Measurements from ENCODE around the gene ZYX.
"Not testable (repeated sequence)": the region's sequence is repeated elsewhere in the genome, so short reads cannot be mapped to it uniquely, and the experiment has no call there.

Gene ZYX

GRCh38 chr7:143399642-143400041, 18.5 kb downstream of the ZYX start:
- DNase-seq, result no peak

DNA sequence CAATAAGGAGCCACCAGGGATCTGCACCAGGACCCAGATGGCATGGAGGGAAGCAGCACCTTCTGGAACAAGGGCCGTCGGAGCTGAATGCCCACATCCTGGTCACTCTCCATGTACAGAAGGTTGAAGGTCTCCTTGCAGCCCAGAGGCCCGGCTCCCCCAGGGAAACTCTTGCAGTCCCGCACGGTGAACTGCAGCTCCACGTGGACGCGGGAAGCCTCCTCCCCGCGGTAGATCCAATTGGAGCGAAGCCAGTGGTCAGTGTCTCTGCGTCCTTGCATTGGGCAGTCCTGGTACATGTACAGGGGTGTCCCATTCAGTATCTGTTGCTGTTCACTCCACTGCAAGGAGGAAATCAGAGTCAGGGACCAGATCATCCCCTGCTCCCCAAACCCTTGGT, 20.1 kb downstream of the ZYX start:
- no peak for DNase-seq

- not testable (repeated sequence) for DNase-seq
Observed at GRCh38 chr7:143402233-143402632, 21.1 kb downstream of the ZYX start.

DNA sequence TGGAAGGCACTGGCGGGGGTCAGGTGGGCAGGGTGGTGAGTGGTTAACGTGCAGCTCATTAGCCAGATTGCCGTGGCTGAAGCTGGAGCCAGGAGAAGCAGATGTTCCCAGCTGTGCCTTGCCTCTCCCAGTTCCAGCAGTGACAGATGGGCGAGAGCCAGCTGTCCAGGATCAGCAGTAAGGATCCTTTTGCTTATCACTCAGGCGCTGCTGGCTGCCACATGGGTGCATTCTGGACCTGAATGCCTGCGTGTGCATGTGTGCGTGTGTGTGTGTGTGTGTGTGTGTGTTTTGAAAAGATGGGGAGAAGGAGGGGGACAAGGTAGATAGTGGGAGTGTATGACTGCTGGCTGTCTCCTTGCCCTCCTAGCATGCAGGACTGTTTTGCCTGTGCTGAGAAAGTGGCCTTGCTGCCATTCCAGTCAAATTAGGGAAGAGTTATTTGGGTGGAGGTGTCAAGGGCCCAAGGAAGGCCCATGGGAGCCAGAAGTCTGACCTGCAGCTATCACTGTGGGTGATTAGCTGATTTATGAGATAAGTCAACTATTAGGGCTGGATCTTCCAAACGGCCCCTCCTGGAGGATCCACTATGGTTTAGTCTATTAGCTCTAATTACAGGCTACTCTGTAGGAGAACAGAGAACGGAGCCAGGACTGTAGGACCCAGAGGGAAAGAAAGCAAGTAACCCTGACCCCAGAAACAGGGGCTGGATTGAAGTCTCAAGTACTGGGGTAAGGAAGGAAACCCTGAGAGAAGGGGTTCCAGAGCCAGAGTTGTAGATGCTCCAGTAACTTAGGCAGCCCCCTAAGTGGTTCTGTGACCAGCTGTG, 24.2 kb downstream of the ZYX start:
- DNase-seq, result no peak

- no peak for DNase-seq
Observed at GRCh38 chr7:143406002-143406357, 24.8 kb downstream of the ZYX start.

DNA sequence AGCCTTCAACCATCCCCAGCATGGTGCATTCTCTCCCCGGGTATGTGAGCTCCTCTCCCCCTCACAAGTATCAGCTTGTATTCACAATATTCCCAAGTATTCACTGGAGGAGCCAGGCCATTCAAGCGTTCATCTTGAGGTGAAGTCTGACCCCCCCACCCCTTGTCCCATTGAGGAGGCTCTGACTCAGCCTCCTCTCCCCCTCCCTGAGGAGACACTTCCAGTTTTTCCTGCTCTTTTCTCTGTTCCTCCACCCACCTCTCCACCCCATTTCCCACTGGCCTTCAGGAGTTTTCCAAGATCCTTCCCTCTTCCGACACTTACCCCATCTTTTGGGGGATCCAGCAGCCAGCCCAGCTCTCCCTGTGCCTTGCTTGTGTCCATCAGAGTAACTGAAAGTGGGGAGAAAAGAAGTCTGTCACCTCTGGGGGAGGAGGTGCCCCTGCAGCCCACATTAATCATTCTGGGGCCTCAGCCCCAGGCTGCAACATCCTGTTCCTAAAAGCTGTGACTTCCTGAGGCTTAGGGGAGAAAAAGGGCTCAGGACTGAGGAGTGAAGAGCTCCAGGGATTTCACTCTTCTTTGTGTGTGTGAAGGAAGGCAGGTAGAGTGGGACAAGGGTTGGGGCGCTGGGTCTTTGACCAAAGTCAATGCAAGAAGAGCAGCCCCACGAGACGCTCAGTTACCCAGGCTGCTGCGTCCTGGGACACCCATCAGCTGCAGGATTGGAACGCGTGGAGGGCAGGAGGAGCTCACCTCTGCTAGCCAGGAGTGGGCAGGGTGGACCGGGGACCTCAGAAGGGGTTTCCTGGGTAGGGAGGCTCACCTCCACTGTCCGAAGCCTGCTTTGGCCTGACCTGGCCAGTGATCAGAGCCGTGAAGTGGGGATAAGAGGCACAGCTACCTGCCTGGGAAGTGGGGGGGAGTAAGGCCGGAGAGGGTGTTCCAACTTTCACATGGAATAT, 26.4 kb downstream of the ZYX start:
- no peak for DNase-seq

DNA sequence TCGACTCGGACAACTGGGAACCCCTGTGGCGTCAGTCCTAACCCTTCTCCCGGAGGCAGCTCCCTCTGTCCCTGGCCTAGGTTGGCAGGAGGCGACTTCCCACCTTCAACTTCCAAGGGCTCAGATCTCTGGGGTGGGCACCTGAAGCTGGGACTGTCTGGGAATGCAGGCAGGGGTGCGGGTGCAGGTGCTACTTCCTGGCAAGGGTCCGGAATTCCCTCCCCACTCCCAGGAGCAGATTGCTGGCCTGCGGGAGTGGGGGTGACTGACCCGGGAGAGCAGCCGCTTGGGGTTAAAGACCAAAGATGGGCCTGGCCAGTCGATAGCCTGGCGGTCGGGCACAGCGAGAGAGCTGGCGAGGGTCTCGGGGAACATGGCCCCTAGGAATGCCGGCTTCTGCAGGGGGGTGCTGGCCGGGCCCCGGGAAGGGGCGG, 27.1 kb downstream of the ZYX start:
- DNase-seq, result no peak

GRCh38 chr7:143408686-143409561, 27.8 kb downstream of the ZYX start, which contains the start of gene EPHA1:
Gene EPHA1 (minus strand): TSS chr7:143408856. CDS start chr7:143408805, 51 bp downstream.
- no peak for DNase-seq

DNA sequence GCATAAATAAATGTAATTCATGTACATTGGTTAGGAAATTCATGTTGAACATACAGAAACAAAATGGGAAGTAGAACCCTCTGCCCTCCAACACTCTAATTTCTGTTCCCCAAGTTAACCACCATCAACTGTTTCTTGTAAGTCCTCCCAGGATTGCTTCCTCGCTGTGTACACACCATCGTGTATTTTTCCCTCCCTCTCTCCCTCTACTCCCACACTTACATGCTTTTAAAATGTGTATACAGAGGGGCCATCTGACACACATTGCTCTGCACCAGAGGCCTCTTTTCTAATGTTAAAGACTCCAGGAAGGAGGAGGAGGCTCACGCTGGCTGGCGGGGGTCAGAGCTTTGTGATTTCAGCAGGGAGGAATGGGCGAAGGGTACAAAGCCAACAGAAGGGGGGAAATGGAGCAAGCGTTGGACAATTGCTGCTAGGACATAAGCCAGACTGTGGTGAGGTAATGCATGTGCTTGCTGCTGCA, 29.4 kb downstream of the ZYX start:
- DNase-seq, result no peak

- DNase-seq, result no peak
Observed at GRCh38 chr7:143411976-143412708, 31.0 kb downstream of the ZYX start.

DNA sequence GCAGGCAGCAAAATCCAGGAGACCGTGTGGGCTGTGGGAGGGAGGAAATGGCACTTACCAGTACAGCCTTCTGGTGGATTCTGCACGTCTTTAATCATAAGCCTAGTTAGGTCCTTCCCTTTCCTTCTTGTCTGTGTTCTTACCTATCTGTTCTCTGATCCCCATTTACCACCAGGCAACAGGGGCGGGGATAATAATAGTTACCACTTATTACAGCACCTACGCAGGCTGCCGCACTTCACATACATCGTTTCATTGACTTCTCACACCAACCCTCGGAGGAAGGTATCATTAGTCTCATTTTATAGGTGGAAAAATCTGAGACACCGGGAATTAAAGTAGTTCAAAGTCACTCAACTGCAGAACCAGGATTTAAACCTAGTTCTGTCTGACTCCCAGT, 32.0 kb downstream of the ZYX start:
- no peak for DNase-seq

GRCh38 chr7:143415209-143415608, 34.1 kb downstream of the ZYX start:
- not testable (repeated sequence) for DNase-seq

GRCh38 chr7:143415742-143416397, 34.7 kb downstream of the ZYX start:
- no peak for DNase-seq

DNA sequence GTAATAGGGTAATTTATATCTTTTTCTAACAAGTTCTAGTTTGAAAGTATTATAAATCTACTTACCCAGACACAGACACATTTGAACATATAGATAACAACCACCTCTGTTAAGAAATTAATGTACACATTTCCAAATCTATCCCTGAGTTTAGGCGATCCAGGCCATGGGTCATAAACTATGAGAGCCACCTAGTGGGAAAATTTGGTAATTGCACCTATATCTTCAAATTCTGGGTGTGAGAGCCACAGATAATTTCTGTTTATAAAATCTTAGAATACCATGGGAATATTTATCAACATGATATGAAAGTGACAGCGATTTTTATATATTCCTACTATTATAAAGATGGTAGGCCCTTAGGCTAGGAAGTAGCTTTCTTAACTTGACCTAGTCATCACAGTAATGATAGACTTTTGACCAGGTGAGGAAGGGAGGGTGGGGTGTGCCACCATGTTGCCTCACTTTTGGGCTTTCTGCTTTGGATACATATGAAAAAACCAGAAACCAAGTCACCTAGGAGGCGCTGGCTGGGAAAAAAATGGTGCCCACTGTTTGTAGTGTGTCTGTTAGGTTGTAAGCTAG, 35.5 kb downstream of the ZYX start:
- no peak for DNase-seq

DNA sequence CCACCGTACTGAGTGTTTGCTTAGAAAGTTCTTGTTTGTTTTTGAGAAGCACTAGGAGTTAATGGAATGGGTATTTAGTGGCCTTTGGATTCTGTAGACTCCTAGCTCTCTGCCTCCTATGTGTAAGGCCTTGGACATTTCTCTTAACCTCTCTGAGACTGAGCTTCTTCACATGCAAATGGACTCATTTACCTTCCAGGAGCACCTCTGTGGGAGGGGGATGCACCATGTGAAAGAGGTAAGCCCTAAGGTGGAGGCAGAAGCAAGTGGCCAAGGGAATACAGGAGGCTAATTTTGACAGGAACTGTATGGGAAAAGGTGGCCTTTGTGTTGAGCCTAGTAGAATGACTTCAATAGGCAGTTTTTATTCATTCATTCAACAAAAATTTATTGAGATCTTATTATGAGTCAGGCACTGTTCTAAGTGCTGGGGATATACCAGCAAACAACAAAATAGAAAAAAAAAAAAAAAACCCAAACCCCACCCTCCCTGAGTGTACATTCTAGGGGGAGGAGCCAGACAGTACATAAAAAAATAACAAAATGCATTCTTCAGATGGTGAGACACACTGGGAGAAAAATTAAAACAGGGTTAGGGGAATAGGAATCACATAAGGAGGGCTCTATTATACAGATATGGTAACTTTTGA, 36.7 kb downstream of the ZYX start:
- DNase-seq, result no peak

DNA sequence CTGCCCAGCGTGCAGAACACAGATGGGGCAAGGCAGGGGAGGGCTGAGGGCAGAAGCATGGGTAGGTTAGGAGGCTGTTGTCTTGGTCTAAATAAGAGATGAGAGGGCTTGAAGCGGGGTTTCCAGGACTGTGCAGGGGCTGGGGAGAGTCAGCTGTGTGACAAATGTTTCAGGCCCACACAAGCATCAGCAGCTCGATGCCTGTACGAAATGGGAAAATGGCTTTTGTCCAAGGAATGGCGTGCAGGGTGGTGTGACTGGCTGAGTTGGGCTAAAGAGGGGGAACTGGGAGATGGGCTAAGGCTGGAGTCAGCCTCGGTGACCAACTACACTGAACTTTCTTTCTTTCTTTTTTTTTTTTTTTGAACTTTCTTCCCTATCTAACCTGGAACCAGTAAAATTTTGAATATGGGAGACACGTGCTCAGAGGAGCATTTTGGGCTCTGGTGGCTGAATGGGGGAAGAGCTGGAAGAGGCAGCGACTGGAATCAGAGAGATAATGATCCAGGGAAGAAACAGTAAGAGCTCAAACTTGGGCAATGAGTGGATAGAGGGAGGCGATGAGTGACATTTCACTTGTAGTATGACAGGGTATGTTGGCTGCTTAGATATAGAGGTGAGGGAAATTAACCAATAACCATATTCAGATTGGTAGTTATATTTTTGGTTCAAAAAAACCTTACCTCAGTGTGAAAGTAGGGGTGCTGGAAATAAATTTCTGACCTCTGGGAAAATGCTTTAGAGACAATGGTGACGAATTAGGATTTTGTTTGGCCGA, 37.7 kb downstream of the ZYX start:
- no peak for DNase-seq

GRCh38 chr7:143419880-143420279, 38.7 kb downstream of the ZYX start:
- DNase-seq, result no peak

- DNase-seq, result not testable (repeated sequence)
Observed at GRCh38 chr7:143420624-143421023, 39.5 kb downstream of the ZYX start.

GRCh38 chr7:143422033-143422432, 40.9 kb downstream of the ZYX start:
- no peak for DNase-seq
